Panc1 (cell line): ENCODE results near the gene PKMYT1. TPM values are rescaled to one million over a fixed set of nuclear protein-coding genes. Genes with fewer than 3 reads are reported as not detected.
A peak's percentile ranks its signal among the peaks of the same experiment; 100 is the strongest.

ENCODE experiments used
- ATAC-seq: fragments of 200-7000 bp; cut with Tn5 transposase; 2 replicates; pipeline ENCODE4 v1.9.1; 2020; ENCODE audit warnings: mild to moderate bottlenecking, moderate library complexity
- BruUV-seq: library from RNA; stranded (reverse); fragments of 400-500 nt; replicated peaks from 2 replicates; lab custom pipeline; 2021; lab: Mats Ljungman, UMichigan
- CTCF ChIA-PET: fragments of 300-600 bp; sonication (Branson Sonifier 250); formaldehyde crosslinking; loops from one replicate; lab custom pipeline; 2022; ENCODE audit warnings: antibody characterized with exemption; lab: Charles Lee
- POLR2A ChIA-PET: fragments of 300-600 bp; sonication (Branson Sonifier 250); formaldehyde crosslinking; loops from one replicate; lab custom pipeline; 2022; ENCODE audit warnings: antibody characterized with exemption; lab: Charles Lee
- DNase-seq: peaks from one replicate; pipeline ENCODE4 v3.0.0-alpha.2; 2010; ENCODE audit warnings: low read depth, low spot score
- H3K27ac ChIP-seq: 2 replicates; pipeline ENCODE4 v1.5.1; 2011; ENCODE audit warnings: mild to moderate bottlenecking, low read length, inconsistent platforms
- H3K27me3 ChIP-seq: fragments of 200-500 bp; sonication (Bioruptor generic); 2 replicates; pipeline ENCODE4 v1.6.0; 2014; ENCODE audit warnings: low read length, inconsistent platforms; ENCODE audit not compliant: control insufficient read depth, insufficient read depth
- H3K36me3 ChIP-seq: fragments of 200-500 bp; sonication (Bioruptor generic); 2 replicates; pipeline ENCODE4 v1.5.1; 2014; ENCODE audit warnings: inconsistent platforms, mild to moderate bottlenecking, low read length, moderate library complexity; ENCODE audit not compliant: control insufficient read depth, insufficient read depth
- H3K4me1 ChIP-seq: 2 replicates; pipeline ENCODE4 v1.5.1; 2011; ENCODE audit warnings: inconsistent platforms, mild to moderate bottlenecking, low read length, moderate library complexity; ENCODE audit not compliant: control insufficient read depth, insufficient read depth
- H3K4me3 ChIP-seq, 2 experiments: 2 replicates each; pipeline ENCODE4 v1.5.1; 2011 to 2012; ENCODE audit warnings: low read depth in 2 of 2, low read length in 2 of 2, mild to moderate bottlenecking in 2 of 2, inconsistent platforms in 1 of 2, moderate library complexity in 1 of 2
- H3K9me3 ChIP-seq: fragments of 200-500 bp; sonication (Bioruptor generic); 2 replicates; pipeline ENCODE4 v1.5.1; 2014; ENCODE audit warnings: low read depth, mild to moderate bottlenecking, inconsistent platforms, low read length, moderate library complexity; ENCODE audit not compliant: control insufficient read depth, insufficient read depth
- POLR2AphosphoS5 ChIP-seq: IDR thresholded peaks from 2 replicates; pipeline ENCODE4 v1.6.1; 2012; ENCODE audit warnings: mild to moderate bottlenecking, low read depth, low read length, moderate library complexity
- SIN3A ChIP-seq: IDR thresholded peaks from 2 replicates; pipeline ENCODE4 v1.6.1; 2012; ENCODE audit warnings: low read depth, mild to moderate bottlenecking, low read length, moderate library complexity, borderline replicate concordance; ENCODE audit not compliant: insufficient read depth
- TCF7L2 ChIP-seq: IDR thresholded peaks from 2 replicates; pipeline ENCODE4 v1.6.1; 2011; ENCODE audit warnings: mild to moderate bottlenecking, low read depth, low read length, inconsistent platforms
- in situ Hi-C: cut with HindIII; loops from 2 replicates; pipeline ENCODE4 v1.10.0; 2016; ENCODE audit warnings: low sequenced_read_pairs, low pct_unique_long_range_greater_than_20kb
- intact Hi-C: fragments of 100-400 bp; cut with micrococcal nuclease; formaldehyde crosslinking; loops from one replicate; pipeline ENCODE4 v1.10.0; 2022; ENCODE audit not compliant: unreplicated experiment
- total RNA-seq: library from RNA; stranded (reverse); gene quantifications from one replicate; pipeline ENCODE4 v1.2.1, GENCODE V29; 2021; ENCODE audit not compliant: unreplicated experiment
- TF ChIP-seq, protein P1 (sequence below), 2 experiments: IDR thresholded peaks; 2 replicates each; pipeline ENCODE4 v1.6.1; 2011 to 2012; ENCODE audit warnings: low read depth in 2 of 2, control low read depth in 1 of 2, low read length in 1 of 2, mild to moderate bottlenecking in 1 of 2, moderate library complexity in 1 of 2; ENCODE audit not compliant: insufficient read depth in 1 of 2
- TF ChIP-seq, protein P2 (sequence below): fragments of 450-650 bp; IDR thresholded peaks from 2 replicates; pipeline ENCODE4 v1.5.1; 2017; ENCODE audit warnings: mild to moderate bottlenecking

Gene PKMYT1
- total RNA-seq, 1 experiment from 2014 or later: 105 TPM

GRCh38 chr16:2950773-2951172, 29.5 kb downstream of the PKMYT1 start:
- no peaks in the 10 kb centered on the region for H3K36me3 ChIP-seq
- no peaks in the 10 kb centered on the region for H3K9me3 ChIP-seq
- DNase-seq (no peak), ATAC-seq (no peak)
- ChIA-PET CTCF (no interaction called here), POLR2A (no interaction called here)
- H3K4me3 ChIP-seq: no peak overlapping the region
- in situ Hi-C loops: no loop called here
- H3K4me1 ChIP-seq: peaks cover under 1% of the 10 kb centered on the region; the same call in 1 of the 2 replicates
- intact Hi-C loops: no loop called here
- no TSS peak for BruUV-seq
- TF ChIP-seq SIN3A (no peak), TCF7L2 (no peak)
- H3K27ac ChIP-seq: no peak overlapping the region
- H3K27me3 ChIP-seq: no peaks in the 10 kb centered on the region

DNA sequence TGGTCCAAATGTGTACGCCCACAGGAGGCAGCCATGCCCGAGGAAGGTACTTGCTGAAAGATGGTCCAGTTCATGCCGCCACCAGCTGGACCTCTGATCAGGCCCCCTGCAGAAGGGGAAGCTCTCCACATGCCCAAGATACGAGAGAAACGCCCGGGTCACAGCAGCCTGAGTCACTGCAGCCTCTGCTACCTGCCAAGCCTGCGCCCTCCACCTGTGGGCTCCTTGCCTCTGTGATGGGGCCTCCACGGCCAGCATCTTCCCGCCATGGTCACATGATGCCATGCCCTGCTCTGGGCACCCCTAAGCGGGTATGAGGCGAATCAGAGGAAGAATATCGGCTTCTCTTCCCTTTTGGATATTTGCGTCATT, 29.9 kb downstream of the PKMYT1 start:
- Histone ChIP-seq H3K27me3 (no peaks in the 10 kb centered on the region), H3K27ac (no peak overlapping the region), H3K4me1 (no peaks in the 10 kb centered on the region), H3K4me3 (no peak overlapping the region), H3K36me3 (no peaks in the 10 kb centered on the region), H3K9me3 (no peaks in the 10 kb centered on the region)
- BruUV-seq: no TSS peak
- ATAC-seq (no peak), DNase-seq (no peak)
- in situ Hi-C loops: no loop called here
- TF ChIP-seq TCF7L2 (no peak), SIN3A (no peak), POLR2AphosphoS5 (no peak)
- TF ChIP-seq, protein P1, sequence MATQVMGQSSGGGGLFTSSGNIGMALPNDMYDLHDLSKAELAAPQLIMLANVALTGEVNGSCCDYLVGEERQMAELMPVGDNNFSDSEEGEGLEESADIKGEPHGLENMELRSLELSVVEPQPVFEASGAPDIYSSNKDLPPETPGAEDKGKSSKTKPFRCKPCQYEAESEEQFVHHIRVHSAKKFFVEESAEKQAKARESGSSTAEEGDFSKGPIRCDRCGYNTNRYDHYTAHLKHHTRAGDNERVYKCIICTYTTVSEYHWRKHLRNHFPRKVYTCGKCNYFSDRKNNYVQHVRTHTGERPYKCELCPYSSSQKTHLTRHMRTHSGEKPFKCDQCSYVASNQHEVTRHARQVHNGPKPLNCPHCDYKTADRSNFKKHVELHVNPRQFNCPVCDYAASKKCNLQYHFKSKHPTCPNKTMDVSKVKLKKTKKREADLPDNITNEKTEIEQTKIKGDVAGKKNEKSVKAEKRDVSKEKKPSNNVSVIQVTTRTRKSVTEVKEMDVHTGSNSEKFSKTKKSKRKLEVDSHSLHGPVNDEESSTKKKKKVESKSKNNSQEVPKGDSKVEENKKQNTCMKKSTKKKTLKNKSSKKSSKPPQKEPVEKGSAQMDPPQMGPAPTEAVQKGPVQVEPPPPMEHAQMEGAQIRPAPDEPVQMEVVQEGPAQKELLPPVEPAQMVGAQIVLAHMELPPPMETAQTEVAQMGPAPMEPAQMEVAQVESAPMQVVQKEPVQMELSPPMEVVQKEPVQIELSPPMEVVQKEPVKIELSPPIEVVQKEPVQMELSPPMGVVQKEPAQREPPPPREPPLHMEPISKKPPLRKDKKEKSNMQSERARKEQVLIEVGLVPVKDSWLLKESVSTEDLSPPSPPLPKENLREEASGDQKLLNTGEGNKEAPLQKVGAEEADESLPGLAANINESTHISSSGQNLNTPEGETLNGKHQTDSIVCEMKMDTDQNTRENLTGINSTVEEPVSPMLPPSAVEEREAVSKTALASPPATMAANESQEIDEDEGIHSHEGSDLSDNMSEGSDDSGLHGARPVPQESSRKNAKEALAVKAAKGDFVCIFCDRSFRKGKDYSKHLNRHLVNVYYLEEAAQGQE (IDR thresholded peaks at IDR 0.05; ENCODE audit: insufficient read depth in 1 of 2, low read depth in 2 of 2, low read length in 1 of 2): no peak
- TF ChIP-seq, protein P2, sequence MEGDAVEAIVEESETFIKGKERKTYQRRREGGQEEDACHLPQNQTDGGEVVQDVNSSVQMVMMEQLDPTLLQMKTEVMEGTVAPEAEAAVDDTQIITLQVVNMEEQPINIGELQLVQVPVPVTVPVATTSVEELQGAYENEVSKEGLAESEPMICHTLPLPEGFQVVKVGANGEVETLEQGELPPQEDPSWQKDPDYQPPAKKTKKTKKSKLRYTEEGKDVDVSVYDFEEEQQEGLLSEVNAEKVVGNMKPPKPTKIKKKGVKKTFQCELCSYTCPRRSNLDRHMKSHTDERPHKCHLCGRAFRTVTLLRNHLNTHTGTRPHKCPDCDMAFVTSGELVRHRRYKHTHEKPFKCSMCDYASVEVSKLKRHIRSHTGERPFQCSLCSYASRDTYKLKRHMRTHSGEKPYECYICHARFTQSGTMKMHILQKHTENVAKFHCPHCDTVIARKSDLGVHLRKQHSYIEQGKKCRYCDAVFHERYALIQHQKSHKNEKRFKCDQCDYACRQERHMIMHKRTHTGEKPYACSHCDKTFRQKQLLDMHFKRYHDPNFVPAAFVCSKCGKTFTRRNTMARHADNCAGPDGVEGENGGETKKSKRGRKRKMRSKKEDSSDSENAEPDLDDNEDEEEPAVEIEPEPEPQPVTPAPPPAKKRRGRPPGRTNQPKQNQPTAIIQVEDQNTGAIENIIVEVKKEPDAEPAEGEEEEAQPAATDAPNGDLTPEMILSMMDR: no peak
- CTCF ChIA-PET: no interaction called here
- intact Hi-C loops: no loop called here
- POLR2A ChIA-PET: no interaction called here

DNA sequence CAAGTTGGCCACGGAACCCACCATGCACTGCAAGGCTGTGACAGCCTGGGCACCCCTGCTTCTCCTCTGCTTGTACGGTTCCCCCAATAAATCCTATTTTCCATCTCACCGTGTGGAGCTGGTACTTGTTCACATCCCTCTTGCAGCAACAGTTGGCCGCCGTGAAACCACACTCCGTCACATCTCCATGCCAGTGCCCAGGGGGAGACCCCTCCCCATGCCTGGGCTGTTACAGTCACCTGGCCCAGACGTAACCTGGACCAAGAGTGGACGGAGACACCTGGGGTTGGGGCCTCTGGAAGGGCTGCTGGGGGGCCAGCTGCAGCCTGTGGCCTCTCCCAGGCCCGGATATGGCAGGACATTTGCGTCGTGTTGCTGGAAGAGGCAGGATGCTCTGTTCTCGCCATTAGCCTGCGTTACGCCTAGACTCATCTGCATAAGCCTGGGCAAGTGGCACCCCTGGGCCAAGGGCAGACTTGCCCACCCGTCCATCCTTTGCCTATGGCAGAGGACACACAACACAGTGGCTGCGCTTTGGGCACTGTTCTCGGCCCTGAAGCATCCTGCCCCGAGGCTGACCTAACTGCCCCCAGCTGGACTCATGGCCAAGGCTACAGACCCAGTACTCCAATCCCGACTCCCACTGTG, 30.4 kb downstream of the PKMYT1 start:
- ATAC-seq (peak; percentile 5; the same call in 1 of the 2 replicates), DNase-seq (no peak)
- Histone ChIP-seq H3K36me3 (no peaks in the 10 kb centered on the region), H3K9me3 (no peaks in the 10 kb centered on the region), H3K27ac (no peak overlapping the region), H3K4me3 (no peak overlapping the region), H3K27me3 (no peaks in the 10 kb centered on the region), H3K4me1 (no peaks in the 10 kb centered on the region)
- ChIA-PET CTCF (no interaction called here), POLR2A (no interaction called here)
- BruUV-seq: no TSS peak
- intact Hi-C loops (no loop called here), in situ Hi-C loops (no loop called here)
- TF ChIP-seq, protein P1 (IDR thresholded peaks at IDR 0.05; ENCODE audit: insufficient read depth in 1 of 2, low read depth in 2 of 2, low read length in 1 of 2): no peak
- TF ChIP-seq, protein P2: no peak
- no peak for TF ChIP-seq TCF7L2
- no peak for TF ChIP-seq POLR2AphosphoS5
- no peak for TF ChIP-seq SIN3A
